Breast epithelium (tissue), 3 donors: ENCODE measurements around the gene DDX10.

Experiments
- CTCF ChIP-seq, 3 donors: fragments of 450-650 bp; IDR thresholded peaks; one replicate each; pipeline ENCODE4 v1.5.1; 2016 to 2017; ENCODE audit warnings: antibody characterized with exemption in 3 of 3, mild to moderate bottlenecking in 3 of 3, moderate library complexity in 3 of 3
- POLR2A ChIP-seq: fragments of 450-650 bp; IDR thresholded peaks from one replicate; pipeline ENCODE4 v1.6.1; 2016; ENCODE audit warnings: antibody characterized with exemption, mild to moderate bottlenecking, moderate library complexity
- POLR2AphosphoS5 ChIP-seq, 3 donors: sonication (generic); formaldehyde crosslinking; IDR thresholded peaks; one replicate each; pipeline ENCODE4 v1.6.1; 2017; ENCODE audit warnings: antibody characterized with exemption in 3 of 3

GRCh38 chr11:108727665-108728064 is 62.8 kb downstream of the DDX10 start:
- TF ChIP-seq CTCF (IDR thresholded peaks at IDR 0.05), result no peak
- no peak for TF ChIP-seq POLR2A
- TF ChIP-seq POLR2AphosphoS5 (IDR thresholded peaks at IDR 0.05), result no peak
